Stimulated activated CD8-positive, alpha-beta memory T cell treated with anti-CD3 and anti-CD28 coated beads, Interleukin-12 subunit alpha, Interleukin-12 subunit beta, amount 100 ng/mL, for 1 hour (primary cell): ENCODE measurements around the gene SYNGAP1.
"Not testable (repeated sequence)": the region's sequence is repeated elsewhere in the genome, so short reads cannot be mapped to it uniquely, and the experiment has no call there.

Experiments
- DNase-seq: peaks from one replicate; pipeline ENCODE4 v3.0.0-alpha.2; 2020; ENCODE audit warnings: low read depth

Gene SYNGAP1

DNA sequence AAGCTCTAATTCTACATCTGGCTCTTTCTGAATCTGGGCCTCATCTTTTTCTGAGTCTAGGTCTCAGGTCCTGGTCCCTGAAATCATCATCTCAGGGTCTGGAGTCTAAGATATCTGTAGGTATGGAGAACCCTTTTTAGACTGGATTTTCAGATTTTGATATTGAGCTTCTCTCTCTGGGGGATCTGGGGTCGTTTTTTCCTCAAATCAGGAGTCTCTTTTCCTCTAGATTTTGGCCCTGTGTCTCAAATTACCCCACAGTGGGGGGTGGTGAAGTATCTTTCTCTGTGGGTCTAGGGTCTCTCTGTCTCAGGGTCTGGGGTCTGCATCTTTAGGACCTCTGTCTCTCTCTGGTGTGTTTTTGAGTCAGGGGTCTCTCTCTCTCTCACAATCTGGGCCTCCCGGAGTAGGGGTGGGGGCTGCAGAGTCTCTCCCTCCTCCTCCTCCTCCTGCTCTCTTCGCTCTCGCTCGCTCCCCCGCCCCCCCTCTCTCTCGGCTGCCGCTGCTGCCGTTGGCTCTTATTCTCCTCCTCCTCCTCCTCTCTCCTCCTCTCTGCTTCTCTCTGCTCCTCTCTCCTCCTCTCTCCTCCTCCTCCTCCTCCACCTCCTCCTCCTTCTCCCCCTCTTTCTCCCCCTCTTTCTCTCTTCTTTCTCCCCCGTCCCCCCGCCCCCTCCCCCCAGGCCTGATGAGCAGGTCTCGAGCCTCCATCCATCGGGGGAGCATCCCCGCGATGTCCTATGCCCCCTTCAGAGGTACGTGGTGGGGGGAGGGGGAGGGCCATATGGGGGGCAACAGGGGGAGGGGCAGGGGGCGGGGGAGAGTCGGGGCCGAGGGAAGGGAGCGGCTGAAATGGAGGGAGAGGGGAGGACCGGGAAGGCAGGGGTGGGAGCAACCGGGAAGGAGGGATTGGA, at the start of gene SYNGAP1:
Gene SYNGAP1 (plus strand): TSS at position 486 of the 911 bp plus-strand sequence. CDS start 200 bp downstream, at position 686.
- no peak for DNase-seq

DNA sequence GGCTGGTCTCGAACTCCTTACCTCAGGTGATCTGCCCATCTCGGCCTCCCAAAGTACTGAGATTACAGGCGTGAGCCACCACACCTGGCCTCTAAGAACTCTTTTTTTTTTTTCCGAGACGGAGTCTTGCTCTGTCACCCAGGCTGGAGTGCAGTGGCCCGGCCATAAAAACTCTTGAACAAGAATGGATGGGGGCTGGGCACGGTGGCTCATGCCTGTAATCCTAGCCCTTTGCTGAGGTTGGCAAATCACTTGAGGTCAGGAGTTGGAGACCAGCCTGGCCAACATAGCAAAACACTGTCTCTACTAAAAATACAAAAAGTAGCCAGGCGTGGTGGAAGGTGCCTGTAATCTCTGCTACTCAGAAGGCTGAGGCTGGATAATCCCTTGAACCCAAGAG, 48.0 kb upstream of the SYNGAP1 start:
- DNase-seq = not testable (repeated sequence)

DNA sequence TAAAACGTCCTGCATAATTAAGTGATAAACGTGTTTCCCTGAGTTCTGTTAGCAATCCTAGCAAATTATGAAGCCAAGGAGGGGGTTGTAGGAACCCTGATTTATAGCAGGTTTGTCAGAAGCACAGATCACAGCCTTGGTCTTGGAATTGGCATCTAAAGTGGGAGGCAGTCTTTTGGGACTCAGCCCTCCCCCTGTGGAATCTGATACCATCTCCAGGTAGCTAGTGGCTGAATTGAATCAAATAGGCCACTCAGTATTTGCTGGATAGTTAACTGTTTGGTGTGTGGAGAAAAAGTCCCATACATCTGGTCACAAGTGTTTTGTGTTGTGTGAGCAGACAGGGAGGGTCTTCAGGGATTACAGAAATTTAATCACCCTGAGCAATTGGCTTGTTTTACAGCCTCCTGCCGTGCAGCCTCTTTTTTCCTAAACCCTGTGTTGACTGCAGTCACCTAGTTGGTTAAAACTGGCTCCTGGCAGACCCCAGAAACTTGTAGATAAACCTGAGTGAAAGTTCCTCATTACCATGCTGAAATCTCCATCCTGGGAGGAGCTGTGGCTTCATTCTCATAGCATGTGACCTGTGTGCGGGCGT, 47.2 kb upstream of the SYNGAP1 start:
- DNase-seq = no peak

DNA sequence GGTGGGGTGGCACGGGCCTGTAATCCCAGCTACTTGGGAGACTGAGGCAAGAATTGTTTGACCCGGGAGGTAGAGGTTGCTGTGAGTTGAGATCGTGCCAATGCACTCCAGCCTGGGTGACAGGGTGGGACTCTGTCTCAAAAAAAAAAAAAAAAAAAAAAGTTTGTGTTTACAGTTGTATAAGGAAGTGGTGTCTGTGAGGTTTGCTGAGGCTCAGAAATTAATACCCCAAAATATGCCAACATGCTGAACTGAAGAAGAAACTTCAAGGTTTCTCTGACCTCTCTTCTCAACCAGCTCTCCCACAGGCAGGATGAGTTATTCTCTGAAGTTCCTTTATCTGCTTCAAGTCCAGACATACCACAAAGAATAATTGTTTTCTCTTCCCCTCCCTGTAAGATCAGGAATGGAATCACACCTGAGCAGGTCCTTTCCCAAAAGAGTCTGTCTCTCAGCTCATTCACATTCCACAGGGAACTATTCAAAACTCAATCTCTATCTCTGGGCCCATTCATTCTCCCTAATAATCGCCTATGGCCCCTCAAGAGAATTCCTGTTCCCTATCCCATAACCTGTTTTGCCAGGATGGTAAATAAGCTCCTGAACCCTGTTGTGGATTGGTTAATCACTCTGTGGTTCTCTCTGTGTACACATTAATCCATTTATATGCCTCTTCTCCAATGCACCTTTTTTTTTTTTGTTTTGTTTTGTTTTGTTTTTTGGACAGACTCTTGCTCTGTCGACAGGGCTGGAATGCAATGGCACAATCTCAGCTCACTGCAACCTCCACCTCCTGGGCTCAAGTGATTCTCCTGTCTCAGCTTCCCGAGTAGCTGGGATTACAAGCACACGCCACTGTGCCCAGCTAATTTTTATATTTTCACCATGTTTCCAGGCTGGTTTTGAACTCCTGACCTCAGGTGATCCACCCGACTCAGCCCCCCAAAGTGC, 45.6 kb upstream of the SYNGAP1 start:
- DNase-seq = no peak

DNA sequence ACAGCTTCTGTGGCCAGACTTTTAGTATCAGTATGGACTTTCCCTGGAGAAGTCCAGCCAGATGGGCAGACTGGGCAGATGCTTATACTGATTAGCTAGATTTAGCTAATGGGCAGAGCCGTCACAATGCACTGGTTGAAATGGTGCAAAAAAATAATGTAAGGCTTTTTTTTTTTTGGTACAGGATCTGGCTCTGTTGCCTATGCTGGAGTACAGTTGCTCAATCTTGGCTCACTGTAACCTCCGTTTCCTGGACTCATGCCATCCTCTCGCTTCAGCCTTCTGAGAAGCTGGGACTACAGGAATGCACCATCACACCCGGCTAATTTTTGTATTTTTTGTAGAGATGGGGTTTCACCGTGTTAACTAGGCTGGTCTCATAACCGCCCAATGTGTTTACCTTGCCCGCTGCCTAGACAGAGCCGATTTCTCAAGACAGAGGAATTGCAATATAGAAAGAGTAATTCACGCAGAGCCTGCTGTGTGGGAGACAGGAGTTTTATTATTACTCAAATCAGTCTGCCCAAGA, 44.7 kb upstream of the SYNGAP1 start:
- DNase-seq = no peak

DNA sequence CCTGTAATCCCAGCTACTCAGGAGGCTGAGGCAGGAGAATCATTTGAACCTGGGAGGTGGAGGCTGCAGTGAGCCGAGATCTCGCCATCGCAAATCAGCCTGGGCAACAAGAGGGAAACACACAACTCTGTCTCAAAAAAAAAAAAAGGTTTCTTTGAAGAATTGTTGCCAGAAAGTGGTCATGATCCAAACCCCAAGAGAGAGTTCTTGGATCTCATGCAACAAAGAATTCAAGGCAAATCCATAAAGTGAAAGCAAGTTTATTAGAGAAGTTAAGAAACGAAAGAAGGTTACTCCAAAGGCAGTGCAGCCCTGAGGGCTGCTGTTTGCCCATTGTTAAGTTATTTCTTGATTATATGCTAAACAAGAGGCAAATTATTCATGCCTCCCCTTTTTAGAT, 42.7 kb upstream of the SYNGAP1 start:
- no peak for DNase-seq

DNA sequence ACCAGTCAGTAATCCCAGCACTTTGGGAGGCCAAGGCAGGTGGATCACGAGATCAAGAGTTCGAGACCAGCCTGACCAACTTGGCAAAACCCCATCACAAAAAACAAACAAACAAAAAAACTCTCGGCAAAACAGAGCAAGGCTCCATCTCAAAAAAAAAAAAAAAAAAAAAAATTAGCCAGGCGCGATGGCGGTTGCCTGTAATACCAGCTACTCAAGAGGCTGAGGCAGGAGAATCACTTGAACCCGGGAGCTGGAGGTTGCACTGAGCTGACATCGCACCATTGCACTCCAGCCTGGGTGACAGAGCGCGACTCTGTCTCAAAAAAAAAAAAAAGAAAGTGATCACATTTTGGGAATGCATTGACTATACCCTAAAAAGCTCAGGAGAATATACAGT, 40.7 kb upstream of the SYNGAP1 start:
- DNase-seq = not testable (repeated sequence)

DNA sequence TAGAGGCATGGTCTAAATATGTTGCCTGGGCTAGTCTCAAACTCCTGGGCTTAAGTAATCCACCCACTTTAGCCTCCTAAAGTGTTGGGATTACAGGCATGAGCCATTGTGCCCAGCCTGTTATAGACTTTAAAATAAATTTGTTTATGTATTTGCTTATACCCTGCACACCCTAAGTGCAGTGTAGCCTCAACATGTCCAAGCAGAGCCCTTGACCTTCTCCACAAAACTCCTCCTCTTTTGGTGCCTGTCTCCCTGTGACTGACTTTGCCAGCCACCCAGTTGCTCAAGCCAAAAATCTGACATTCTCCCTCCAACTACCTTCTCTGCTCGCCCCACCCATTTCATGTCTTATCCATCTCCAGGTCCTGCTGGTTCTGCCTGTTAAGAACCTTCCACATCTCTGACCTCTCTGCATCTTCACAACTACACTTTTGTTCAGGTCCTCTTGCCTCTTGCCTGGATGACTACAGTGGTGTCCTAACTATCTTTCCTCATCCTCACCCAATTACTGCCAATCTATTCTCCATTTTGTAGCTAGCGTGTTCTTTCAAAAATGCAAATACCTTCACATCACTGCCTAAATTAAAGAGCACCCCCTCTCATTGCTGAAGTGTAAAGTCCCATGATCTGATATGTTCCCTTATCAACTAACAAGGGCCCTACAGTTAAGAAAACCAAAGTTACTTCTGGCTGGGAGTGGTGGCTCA, 39.4 kb upstream of the SYNGAP1 start:
- no peak for DNase-seq

DNA sequence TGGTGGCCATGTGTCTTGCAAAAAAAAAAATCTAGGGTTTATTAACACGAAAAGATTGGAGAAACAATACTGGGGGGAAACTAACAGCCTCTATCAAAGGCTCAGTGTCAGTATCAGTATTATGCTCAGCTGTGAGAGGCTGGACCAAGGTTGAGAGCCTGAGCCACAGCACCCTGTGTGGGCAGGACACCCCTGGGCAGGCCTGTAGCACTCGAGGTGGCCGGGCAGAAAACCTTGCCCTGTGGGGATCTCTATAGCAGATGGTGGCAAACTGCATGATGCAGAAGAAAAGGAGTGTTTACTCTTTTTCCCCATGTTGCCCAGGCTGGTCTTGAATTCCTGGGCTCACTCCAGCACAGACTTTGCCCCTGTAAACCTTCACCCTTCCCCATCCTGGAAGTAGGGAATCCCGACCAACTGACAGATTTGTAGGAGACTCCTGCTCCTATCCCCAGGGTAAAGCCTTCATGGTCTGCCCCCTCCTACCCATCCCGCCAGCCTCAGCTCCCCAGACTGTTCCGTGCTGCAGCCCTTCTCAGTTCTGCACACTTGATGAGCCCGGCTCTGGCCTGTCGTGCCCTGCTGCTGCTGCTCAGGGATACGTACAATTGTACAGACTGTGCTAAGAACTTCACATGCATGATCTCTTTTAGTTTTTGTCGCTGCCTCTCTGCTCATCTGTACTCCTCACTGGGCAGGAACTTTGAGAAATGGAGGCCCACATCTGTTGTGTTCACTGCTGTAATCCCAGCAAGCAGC, 36.3 kb upstream of the SYNGAP1 start:
- no peak for DNase-seq

DNA sequence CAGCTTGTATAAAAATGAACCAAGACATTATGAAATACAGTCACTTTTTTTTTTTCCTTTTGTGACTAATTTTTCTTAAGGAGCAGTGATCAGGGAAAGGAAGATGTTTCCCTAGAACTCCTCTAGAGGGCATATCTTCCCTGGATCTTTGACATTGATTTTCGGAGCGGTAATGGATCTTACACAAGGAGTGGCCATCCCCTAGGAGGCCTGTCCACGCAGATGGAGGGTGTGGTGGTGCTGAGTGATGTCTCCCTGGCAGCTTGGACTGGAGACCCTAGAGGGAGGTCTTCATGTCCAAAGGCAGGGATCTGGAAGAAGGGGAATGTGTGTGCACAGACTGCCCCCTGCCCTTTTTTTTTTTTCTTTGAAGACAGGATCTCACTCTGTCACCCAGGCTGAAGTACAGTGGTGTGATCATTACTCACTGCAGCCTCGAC, 35.3 kb upstream of the SYNGAP1 start:
- DNase-seq = no peak

DNA sequence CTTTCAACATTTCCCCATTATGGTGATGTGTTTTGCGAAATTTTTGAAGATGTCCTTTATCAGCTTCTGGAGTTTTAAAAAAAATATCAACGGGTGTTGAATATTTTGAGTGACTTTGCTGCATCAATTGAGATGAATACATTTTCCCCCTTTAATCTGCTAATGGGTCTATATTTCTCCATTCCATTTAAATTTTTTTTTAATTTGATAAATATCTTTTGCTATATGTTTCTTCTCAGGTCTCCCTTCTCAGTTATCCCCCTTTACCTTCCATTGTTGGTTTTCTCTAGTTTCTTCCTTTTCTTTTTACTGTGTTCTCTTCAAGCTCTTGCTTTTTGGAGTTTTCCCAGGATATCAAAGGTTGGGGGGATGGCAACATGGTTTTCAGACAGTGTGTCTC, 29.7 kb upstream of the SYNGAP1 start:
- DNase-seq = no peak

DNA sequence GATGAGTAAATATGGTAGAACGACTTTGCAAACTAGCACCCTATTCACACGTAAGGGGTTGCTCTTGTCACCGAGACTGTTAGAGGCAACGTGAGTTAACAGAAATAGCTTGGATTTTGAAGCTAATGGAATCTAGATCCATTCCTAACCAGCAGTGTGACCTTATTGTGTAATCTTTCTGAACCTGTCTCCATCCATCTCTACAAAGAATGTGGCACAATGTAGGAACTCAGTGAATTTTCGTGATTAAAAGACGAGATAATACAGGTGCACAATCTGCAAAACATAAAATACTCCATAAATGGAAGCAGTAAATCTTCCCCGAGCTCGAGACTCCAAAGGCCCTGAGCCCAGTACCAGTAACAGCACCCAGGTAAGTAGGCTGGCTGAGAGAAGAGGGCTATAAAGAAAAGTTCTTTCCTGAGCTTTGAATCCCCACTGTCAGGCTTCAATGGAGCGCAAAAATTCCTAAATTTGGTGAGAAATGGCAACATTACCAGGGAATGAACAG, 29.0 kb upstream of the SYNGAP1 start:
- no peak for DNase-seq

DNA sequence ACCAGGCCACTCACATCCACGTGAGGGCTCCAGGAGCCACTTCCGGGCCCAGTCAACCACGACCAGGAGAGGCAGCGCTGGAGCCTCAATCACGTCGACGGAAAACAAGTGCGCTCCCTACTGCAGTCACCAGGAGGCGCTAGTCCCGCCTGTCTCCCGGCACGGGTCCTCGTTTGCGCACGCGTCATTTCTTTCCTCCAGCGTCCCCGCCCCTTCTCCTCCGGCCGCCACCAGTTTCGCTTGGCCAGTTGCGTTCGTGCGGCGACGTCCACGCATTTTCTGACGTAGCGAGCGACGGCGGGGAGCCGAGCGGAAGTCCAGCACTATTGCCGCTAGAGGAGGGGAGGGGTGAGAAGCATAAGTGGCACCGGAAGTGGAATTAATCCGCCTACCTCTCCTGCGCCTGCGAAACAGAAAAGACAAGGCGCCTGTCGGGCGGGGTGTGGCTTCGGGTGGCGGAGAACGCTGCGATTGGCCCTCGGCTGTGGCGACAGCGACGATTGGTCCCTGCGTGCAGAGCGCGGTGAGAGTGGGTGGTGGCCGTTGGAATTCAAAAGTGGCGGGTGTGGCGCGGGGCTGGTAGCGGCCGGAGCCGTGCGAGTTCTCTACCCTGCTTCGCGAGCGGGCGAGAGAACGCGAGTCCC, 28.5 kb upstream of the SYNGAP1 start, which contains the start of gene KIFC1:
Gene KIFC1 (plus strand): TSS at position 546 of the 644 bp plus-strand sequence. CDS start 163 bp downstream, outside the sequence.
- peak; percentile 99 for DNase-seq

DNA sequence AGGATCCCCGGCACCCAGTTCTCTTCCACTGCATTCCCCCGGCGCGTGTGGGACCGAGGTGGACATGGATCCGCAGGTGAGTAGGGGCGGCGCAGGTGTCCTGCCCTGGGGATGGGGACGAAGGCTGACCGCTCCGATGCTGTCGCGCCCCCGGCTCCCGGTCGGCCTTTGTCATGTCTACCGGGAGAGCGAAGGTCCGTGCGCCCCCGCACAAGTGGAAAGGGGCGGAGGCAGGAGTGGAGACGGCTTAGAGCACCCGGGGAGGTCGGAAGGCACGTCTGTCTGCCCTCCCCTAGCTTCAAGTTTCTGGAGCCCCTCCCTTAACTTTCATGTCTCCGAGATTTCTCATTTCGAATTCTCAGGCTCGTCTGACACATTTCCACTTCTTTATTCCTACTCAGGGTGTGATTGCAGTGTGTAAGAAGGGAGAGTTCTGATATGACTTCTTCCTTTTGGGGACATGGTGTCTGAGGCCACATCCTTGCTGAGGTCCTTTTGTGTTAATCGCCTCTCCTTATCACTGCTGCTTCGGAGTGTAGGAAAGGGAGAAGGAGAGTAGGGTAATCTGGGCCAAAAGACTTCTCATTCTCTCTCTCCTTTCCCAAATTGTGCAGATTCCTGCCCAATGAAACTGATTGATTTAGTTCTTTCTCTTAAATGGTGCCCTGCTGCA, 27.8 kb upstream of the SYNGAP1 start:
- DNase-seq = no peak

DNA sequence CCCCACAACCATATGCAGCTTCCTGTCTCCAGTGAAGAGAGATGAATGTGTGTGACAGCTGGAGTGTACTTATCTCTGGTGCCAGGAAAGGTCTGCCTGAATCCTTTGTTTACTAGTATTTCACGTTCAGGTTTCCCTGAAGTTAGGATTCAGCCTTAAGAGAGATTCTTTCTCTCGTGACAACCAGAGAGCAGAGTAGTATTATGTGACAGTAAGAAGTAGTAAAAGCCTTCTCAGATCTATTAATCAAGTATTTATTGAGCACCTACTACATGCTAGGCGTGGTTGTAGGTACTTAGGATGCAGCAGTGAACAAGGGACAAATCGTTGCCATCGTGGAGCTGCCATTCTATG, 27.3 kb upstream of the SYNGAP1 start:
- DNase-seq = no peak

DNA sequence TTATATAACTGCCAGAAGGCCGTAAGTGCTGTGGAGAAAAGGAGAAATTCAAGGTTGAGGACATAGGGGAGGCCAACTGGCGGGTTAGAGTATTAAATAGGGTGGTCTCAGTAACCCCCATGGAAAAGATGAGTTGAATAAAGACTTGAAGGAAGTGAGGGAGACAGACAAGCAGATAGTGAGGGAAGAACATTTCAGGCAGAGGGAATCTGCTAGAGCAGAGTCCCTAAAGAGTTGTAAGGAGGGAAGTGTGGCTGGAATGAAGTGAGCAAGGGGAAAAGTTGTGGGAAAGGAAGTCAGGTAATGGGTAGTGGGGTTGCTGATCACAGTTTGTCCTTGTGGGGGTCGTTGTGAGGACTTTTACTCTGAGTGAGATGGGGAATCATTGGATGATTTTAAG, 26.9 kb upstream of the SYNGAP1 start:
- no peak for DNase-seq

DNA sequence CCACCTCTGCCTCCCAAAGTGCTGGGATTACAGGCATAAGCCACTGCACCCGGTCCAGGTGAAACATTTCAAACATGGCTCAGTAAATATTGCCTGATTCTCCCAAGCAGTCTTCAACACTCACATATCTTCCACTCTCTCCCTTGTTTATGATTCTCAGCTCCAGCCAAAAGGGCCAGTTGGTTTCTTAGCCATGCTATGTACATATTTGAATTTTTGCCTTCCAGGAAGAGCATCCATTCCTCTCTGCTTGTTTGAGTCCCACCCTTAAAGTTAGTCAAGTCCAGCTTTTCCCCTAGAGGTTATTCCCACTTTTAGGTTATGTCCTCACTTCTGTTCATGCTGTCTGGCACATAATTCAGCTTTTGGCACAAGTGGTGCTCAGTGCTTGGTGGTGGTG, 22.3 kb upstream of the SYNGAP1 start:
- DNase-seq = no peak

DNA sequence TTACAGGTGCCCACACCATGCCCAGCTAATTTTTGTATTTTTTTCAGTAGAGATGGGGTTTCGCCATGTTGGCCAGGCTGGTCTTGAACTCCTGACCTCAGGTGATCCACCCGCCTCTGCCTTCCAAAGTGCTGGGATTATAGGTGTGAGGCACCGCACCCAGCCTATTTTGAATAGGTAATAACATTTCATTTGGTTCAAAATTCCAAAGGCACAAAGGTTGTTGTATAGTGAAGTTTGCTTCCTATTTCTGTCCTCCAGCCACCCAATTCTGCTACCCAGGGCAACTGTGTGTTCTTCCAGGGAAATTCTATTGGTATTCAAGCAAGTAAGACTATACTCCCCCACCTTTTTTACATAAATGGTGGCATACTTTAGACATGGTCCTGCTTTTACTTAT, 21.3 kb upstream of the SYNGAP1 start:
- not testable (repeated sequence) for DNase-seq

DNA sequence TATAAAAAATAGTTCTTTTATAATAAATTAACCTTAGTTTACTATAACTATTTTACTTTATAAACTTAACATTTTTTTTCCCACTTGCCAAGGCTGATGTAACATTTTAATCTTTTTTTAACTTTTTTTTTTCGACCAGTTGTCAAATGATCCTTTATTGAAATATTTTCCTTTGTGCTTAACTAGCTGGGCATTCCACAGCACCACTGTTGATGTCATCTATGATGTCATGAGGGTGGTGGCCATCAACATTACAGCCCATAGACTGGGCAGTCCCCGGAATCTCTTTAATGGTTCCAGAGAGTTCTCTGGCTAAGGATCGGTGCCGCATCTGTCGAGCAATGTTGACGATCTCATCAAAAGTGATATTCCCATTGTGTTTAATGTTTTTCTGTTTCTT, 20.0 kb upstream of the SYNGAP1 start:
- not testable (repeated sequence) for DNase-seq
